Upper lobe of left lung (tissue), 6 donors: ENCODE measurements around the gene STK31. TPM values are rescaled to one million over a fixed set of nuclear protein-coding genes. Genes with fewer than 3 reads are reported as not detected.
"Not testable (repeated sequence)": the region's sequence is repeated elsewhere in the genome, so short reads cannot be mapped to it uniquely, and the experiment has no call there.

Source experiments
- ATAC-seq, 2 donors: fragments of 200-7000 bp; cut with Tn5 transposase; one replicate each; pipeline ENCODE4 v1.9.1; 2022; ENCODE audit warnings: mild to moderate bottlenecking in 2 of 2, moderate library complexity in 2 of 2; ENCODE audit not compliant: low FRiP score in 2 of 2
- DNase-seq, 2 donors: peaks; one replicate each; pipeline ENCODE4 v3.0.0-alpha.2; 2019 to 2020
- H3K27ac ChIP-seq, 4 donors: fragments of 200-600 bp; sonication (generic); one replicate each; pipeline ENCODE4 v1.5.1; 2016 to 2019
- H3K27me3 ChIP-seq, 4 donors: fragments of 200-600 bp; sonication (generic); one replicate each; pipeline ENCODE4 v1.5.1; 2017 to 2019
- H3K36me3 ChIP-seq, 4 donors: fragments of 200-600 bp; sonication (generic); one replicate each; pipeline ENCODE4 v1.5.1; 2016 to 2019
- H3K4me1 ChIP-seq, 4 donors: fragments of 200-600 bp; sonication (generic); one replicate each; pipeline ENCODE4 v1.5.1; 2018 to 2019
- H3K4me3 ChIP-seq, 4 donors: fragments of 200-600 bp; sonication (generic); one replicate each; pipeline ENCODE4 v1.5.1; 2017 to 2019; ENCODE audit warnings: mild to moderate bottlenecking in 2 of 4, moderate library complexity in 1 of 4
- H3K9me3 ChIP-seq, 4 donors: fragments of 200-600 bp; sonication (generic); one replicate each; pipeline ENCODE4 v1.5.1; 2018 to 2019
- CTCF ChIP-seq, 6 experiments: fragments of 450-650 bp in 4 of 6; fragments of 200-600 bp in 2 of 6; sonication (generic) in 2 of 6; IDR thresholded peaks; one replicate each; pipeline ENCODE4 v1.5.1; 2016 to 2019; ENCODE audit warnings: antibody characterized with exemption in 6 of 6
- EP300 ChIP-seq, 4 donors: sonication (generic); formaldehyde crosslinking; IDR thresholded peaks; one replicate each; pipeline ENCODE4 v1.5.1; 2017; ENCODE audit warnings: antibody characterized with exemption in 4 of 4, control low read depth in 2 of 4
- POLR2A ChIP-seq, 4 donors: fragments of 450-650 bp; IDR thresholded peaks; one replicate each; pipeline ENCODE4 v1.5.1; 2016 to 2017; ENCODE audit warnings: antibody characterized with exemption in 4 of 4, mild to moderate bottlenecking in 2 of 4
- POLR2AphosphoS5 ChIP-seq, 2 donors: sonication (generic); formaldehyde crosslinking; IDR thresholded peaks; one replicate each; pipeline ENCODE4 v1.5.1; 2017; ENCODE audit warnings: antibody characterized with exemption in 2 of 2
- WGBS, 2 donors: methylation state at CpG; one replicate each; pipeline ENCODE4 v1.1.5; 2017 to 2018; 5-methylcytosine and 5-hydroxymethylcytosine counted together
- total RNA-seq, 6 donors: library from RNA; depleted of rRNA in 4 of 6; stranded (reverse); fragments of >200 nt in 4 of 6; gene quantifications; one replicate each; pipeline versions ENCODE4 v1.1.0 to v1.2.1, GENCODE V29; 2016 to 2021
- donor health status: DM: no; HTN: no; CAD: no; lungs with moderate emphysema.
- donor health status: DM: no; HTN: yes; CAD: no; lungs with severe emphysema.

STK31 gene
- total RNA-seq, 6 donors from 2014 or later, result 0.44 to 4.2 (median 1.0) TPM

GRCh38 chr7:23768022-23768421, 58.0 kb downstream of the STK31 start:
- ATAC-seq (no peak), DNase-seq (no peak)
- TF ChIP-seq EP300 (IDR thresholded peaks at IDR 0.05), result no peak
- TF ChIP-seq CTCF (IDR thresholded peaks at IDR 0.05), result no peak
- TF ChIP-seq POLR2A (IDR thresholded peaks at IDR 0.05), result no peak
- no peak for TF ChIP-seq POLR2AphosphoS5 (IDR thresholded peaks at IDR 0.05)
- Histone ChIP-seq H3K36me3 (no peaks in the 10 kb centered on the region), H3K4me1 (no peaks in the 10 kb centered on the region), H3K27ac (no peak overlapping the region), H3K4me3 (no peak overlapping the region), H3K27me3 (no peaks in the 10 kb centered on the region), H3K9me3 (no peaks in the 10 kb centered on the region)
- WGBS, 2 donors, result 55 to 71% methylated on average over 3 of the region's 3 CpGs

- not testable (repeated sequence) for ATAC-seq
These were observed 69.3 kb downstream of the STK31 start for GRCh38 chr7:23779185-23779800.

GRCh38 chr7:23783115-23783514, 73.1 kb downstream of the STK31 start:
- WGBS, 2 donors, result 91 to 94% methylated on average over 5 of the region's 5 CpGs
- no peak for DNase-seq
- no peaks in the 10 kb centered on the region for H3K36me3 ChIP-seq
- TF ChIP-seq EP300 (IDR thresholded peaks at IDR 0.05) (no peak), POLR2A (IDR thresholded peaks at IDR 0.05) (no peak), CTCF (IDR thresholded peaks at IDR 0.05) (no peak), POLR2AphosphoS5 (IDR thresholded peaks at IDR 0.05) (no peak)
- H3K27ac ChIP-seq, result no peak overlapping the region
- no peaks in the 10 kb centered on the region for H3K4me1 ChIP-seq
- no peaks in the 10 kb centered on the region for H3K27me3 ChIP-seq
- no peak for ATAC-seq
- H3K4me3 ChIP-seq, result no peak overlapping the region
- no peaks in the 10 kb centered on the region for H3K9me3 ChIP-seq

More at GRCh38 chr7:23779185-23779800, 69.3 kb downstream of the STK31 start:
- not testable (repeated sequence) for H3K27me3 ChIP-seq, H3K27ac ChIP-seq, H3K4me1 ChIP-seq, H3K36me3 ChIP-seq, DNase-seq, H3K4me3 ChIP-seq, H3K9me3 ChIP-seq
- WGBS, 2 donors, result 84 to 100% methylated on average over 1 to 7 of the region's 7 CpGs

GRCh38 chr7:23787272-23787671, 77.3 kb downstream of the STK31 start:
- ATAC-seq, result no peak
- Histone ChIP-seq H3K4me1 (no peaks in the 10 kb centered on the region), H3K4me3 (no peak overlapping the region), H3K36me3 (no peaks in the 10 kb centered on the region), H3K27ac (no peak overlapping the region), H3K27me3 (no peaks in the 10 kb centered on the region), H3K9me3 (no peaks in the 10 kb centered on the region)
- DNase-seq, result no peak
- WGBS, 2 donors, result 93 to 95% methylated on average over 3 of the region's 3 CpGs
- TF ChIP-seq CTCF (IDR thresholded peaks at IDR 0.05), result no peak
- TF ChIP-seq POLR2AphosphoS5 (IDR thresholded peaks at IDR 0.05), result no peak
- no peak for TF ChIP-seq POLR2A (IDR thresholded peaks at IDR 0.05)
- no peak for TF ChIP-seq EP300 (IDR thresholded peaks at IDR 0.05)

- H3K27me3 ChIP-seq, result no peaks in the 10 kb centered on the region
- WGBS, 2 donors, result 79 to 81% methylated on average over 3 of the region's 3 CpGs
- ATAC-seq (no peak), DNase-seq (no peak)
- H3K27ac ChIP-seq, result no peak overlapping the region
- H3K36me3 ChIP-seq, result no peaks in the 10 kb centered on the region
- no peak for TF ChIP-seq POLR2A (IDR thresholded peaks at IDR 0.05)
- TF ChIP-seq EP300 (IDR thresholded peaks at IDR 0.05), result no peak
- TF ChIP-seq CTCF (IDR thresholded peaks at IDR 0.05), result no peak
- no peak for TF ChIP-seq POLR2AphosphoS5 (IDR thresholded peaks at IDR 0.05)
- H3K4me1 ChIP-seq, result no peaks in the 10 kb centered on the region
- peaks cover 0 to 4% (median 0%) of the 10 kb centered on the region in 4 donors for H3K9me3 ChIP-seq
- no peak overlapping the region for H3K4me3 ChIP-seq
These were observed 78.8 kb downstream of the STK31 start for GRCh38 chr7:23788843-23789242.
